GM18873 (cell line): ENCODE measurements around the gene TDRD9.

ENCODE experiments used
- ATAC-seq: cut with Tn5 transposase; IDR thresholded peaks from one replicate; pipeline ENCODE4 v1.9.1; 2021; ENCODE audit warnings: mild to moderate bottlenecking, moderate library complexity, moderate number of reproducible peaks; ENCODE audit not compliant: unreplicated experiment, low FRiP score

Gene TDRD9

DNA sequence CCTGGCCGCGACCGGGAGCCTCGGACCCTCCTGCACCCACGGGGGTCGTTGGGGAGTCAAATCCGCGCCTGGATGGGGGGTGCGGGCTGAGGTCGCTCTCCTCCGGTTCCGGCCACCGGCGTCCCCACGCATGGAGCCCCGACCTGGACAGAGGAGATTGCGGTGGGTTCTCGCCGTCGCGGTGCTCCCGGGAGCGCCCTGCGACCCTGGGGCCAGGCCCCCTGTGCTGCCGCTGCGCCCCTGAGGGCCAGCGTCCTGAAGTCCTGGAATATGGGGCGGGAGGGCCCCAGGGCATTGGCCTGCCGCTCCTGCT is 157.6 kb downstream of the TDRD9 start:
- no peak for ATAC-seq

DNA sequence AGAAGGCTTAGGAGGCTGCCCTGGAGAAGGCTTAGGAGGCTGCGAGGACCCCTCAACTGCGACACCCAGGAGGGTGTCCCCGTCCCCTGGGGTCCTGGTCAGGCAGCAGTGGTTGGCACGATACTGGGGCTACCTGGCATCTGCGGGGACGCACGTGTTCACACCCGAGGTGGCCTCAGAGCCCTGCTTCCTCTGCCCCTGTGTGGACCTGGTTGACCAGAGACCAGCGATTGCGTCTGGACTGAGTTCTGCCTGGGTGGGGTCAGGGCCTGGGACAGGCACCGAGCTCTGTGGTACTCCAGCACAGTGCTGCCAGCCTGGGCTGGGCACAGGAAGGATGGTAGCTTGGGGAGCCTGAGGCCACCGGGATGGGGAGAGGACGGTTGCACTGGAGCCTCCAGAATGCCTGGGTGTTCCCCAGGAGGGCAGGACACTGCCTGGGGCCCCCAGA is 158.0 kb downstream of the TDRD9 start:
- ATAC-seq: no peak

DNA sequence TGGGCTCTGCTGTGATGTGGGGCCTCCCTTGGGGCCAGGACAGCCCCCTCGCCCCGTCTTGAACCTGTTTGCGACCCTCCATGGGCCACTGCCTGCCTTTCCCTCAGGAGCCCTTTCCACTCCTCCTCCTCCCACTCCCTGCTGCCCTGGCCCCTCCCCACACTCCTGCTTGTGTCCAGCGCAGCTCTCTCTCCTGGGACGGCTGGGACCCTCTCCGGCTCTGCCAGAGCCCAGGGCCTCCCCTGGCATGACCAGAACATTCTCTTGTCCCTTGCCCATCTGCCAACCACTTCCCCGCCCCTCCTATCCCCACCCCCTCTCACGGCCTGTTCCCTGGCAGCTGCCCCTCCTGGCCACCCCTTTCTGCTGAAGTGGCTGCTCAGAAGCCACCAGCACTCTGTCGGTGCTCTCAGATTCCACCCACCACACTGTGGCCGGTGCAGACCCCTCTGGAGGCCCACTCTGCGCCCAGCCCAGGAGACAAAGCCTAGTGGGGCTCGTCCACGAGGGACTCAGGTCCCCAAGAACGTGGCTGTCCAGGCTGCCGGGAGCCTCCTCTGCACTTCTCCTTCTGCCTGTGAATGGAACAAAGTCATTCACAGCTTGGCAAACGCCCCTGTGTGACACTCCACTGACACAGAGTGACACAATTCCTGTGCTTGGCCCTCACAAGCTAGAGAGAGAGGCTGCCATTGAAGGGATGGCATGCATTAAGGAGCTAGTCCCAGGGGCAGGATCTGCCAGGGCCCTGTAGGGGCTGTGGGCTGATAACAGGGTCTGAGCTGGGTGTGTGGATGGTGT is 158.6 kb downstream of the TDRD9 start:
- no peak for ATAC-seq

DNA sequence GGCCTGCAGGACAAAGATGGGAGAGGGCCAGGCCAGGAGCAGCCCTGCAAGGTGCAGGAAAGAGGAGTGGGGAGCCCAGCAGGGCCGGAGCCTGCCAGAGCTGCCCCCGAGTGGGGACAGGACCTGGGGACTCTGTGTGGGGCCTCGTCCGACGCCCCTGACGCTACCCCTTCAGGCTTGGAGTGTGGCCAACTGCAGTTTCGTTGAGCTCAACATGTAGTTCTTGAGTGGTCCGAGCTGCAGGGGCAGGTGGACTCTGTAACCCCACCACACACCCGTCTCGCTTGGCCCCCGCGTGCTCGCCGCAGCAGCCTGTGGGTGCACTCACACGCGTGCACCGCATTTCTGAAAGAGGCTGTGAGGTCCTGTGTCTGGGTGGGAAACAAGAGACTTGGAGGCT is 159.2 kb downstream of the TDRD9 start:
- no peak for ATAC-seq

DNA sequence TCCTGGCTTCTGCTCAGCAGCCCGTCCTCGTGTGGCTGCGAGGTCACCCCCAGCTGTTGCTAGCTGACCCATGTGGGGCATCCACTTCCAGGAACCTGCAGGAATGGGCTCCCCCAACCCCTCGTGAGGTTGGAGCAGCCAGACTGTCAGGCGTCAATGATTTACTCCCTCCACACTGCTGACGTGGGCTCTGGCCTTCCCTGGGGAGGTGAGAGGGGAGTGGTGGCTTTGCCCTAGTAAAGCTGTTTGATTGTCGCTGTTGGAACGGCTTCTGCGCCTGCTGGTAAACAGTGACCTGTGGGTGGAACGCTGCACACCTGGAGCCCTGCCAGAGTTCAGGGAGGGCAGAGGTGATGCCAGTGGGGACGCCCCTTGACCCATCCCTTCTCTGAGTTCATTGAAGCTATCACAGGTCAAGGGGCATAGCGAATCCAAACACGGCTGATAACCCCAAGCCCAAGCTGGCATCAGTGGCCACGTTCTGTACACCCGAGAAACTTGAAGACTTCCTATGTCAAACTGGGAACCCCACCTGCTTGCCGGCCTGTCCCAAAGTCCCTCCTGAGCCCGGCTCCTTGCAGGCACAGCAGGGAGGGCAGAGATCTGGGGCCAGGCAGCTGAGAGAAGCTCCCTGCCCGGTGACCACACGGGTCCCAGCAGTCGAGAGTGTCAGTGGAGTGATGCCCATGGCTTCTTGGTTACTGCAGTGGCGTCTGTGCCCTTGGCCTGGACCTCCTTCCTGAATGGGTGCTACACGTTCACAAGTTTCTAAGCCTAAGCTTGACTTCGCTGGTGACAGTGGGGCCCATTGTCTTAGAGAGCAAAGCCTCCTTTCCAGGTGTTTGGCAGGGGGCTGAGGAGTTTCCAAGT is 160.0 kb downstream of the TDRD9 start:
- no peak for ATAC-seq

DNA sequence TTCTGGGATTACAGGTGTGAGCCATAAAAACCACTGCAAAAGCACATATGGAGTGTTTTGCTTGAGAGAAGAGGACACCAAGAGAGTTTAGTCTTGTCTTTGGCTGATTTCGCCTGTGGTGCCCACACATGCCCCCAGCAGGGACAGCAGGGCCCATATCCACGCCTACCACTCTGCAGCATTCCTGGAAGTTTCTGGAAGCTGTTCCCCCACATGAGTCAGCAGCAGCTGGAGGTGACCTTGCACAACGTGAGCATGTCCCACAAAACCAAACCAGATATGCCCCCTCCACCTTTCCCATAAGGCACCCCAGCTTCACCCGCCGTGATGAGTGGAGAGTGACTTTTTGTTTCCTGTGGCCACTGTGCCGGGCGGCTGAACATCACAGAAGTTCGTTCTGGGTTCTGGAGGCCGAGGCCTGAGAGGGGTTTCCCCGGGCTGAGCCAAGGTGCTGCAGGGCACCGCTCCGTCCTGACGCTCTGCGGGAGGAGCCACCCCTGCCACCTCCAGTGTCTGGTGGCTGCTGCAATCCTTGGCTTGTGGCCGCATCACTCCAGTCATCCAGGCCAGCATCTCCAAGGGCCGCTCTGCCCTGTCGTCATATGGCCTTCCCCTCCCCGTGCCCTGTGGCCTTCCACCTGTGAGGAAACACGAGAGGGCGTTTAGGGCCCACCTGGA is 162.0 kb downstream of the TDRD9 start:
- ATAC-seq: no peak

DNA sequence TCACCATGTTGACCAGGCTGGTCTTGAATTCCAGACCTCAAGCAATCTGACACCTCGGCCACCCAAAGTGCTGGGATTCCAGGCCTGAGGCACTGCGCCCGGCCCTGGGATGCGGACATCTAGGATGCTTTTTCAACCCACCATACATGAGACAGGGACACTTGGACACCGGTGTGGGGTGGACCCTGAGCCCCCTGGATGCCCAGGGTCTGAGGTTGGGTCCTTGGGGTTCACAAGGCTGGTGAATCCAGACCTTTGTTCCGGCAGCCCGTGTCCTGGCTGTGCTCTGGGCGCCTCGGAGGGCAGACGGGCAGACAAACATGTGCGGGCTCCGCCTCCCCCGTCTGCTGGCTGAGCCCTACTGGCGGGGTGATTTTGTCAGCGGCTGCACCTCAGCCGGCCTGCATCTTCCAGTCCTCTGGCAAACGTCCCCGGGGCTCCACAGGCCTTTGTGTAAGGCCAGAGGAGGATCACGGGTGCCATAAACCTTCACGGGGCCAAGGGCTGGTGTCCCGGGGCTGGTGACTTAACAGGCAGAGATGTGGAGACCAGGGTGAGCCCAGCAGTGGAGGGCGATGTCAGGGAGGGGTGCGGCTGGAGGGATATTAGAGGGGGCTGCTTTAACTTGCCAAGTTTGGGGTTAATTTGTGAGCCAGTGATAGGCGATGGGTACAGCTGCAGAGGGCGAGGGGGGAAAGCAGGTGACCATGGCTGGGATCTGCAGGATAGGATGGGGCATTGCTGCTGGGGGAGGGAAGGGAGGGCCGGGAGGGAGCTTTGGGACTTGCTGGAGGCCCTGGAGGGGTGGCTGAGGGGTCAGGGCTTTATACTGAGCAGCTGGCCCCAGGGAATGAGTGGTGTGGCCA is 163.0 kb downstream of the TDRD9 start:
- no peak for ATAC-seq

DNA sequence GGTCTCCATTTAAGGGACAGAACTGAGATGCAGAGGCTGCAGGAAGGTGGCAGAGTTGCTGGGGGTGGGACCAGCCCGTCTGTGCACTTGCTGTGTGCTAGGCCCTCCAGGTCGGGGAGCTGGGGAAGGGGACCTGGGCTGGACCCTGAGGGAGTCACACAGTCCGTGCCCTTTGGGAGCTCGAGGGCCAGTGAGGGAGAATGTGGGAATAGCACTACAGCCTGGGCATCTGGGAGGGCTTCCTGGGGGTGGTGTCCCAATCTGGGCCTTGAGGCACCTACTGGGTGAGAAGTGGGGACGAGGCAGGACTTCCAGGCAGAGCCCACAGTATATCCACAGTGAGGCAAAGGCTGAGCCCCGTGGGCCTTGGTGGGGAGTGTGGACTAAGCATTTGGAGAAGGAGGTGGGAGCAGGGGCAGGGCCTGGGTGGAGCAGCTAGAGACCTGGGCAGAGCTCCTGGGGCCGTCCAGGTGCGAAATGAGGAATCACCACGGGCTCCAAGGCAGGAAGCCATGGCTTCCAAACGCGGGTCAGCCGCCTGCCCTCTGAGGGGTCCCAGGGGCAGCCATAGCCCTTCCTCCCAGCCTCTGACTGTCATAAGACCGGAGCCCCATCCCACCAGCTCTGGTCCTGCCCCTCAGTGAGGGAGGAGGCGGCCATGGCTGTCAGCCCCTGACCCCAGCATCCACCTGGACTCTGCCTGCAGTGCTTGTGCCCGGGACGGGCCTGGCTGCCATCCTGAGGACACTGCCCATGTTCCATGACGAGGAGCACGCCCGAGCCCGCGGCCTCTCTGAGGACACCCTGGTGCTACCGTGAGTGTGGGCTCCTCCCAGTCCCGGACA is 163.9 kb downstream of the TDRD9 start:
- ATAC-seq: no peak

DNA sequence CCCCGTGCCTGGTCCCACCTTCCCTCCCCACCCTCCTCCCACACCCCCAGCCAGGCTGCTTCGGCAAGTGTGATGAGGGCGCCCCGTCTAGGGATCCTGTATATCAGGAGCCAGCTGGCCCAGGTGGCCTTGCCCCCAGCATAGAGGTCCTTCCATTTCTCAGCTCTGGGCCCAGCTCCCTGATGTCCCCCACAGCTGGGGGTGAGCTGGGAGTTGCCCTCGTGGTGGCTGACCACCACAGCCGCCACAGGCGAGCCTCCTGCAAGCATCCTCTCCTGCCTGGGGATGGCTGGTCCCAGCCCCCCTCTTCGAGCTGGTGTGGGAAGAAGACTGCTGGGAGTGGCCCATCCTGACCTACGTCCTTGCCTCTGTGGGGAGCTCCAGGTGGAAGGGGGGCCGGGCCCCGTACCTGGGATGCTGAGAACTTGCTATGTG is 164.7 kb downstream of the TDRD9 start:
- no peak for ATAC-seq

DNA sequence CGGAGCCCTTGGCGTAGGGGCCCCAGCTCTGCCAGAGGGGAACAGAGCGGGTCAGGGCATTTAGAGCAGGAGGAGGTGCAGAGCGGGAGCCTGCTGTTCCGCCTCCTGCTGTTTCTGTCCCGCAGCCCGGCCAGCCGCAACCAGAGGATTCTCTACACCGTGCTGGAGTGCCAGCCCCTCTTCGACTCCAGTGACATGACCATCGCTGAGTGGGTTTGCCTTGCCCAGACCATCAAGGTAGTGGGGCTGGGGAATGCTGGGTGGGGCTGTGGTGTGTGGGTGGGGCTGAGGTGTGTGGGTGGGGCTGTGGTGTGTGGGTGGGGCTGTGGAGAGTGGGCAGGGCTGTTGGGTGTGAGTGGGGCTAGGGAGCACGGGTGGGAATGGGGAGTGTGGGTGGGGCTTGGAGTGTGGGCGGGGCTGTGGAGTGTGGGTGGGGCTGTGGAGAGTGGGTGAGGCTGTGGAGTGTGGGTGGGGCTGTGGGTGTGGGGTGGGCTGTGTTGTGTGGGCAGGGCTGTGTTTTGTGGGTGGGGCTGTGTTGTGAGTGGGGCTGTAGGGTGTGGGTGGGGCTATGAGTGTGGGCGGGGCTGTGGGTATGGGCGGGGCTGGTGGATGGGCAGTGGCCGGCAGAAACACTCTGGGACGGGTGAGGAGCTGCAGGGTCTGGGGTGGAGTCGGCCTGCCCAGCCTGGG is 165.3 kb downstream of the TDRD9 start:
- no peak for ATAC-seq

DNA sequence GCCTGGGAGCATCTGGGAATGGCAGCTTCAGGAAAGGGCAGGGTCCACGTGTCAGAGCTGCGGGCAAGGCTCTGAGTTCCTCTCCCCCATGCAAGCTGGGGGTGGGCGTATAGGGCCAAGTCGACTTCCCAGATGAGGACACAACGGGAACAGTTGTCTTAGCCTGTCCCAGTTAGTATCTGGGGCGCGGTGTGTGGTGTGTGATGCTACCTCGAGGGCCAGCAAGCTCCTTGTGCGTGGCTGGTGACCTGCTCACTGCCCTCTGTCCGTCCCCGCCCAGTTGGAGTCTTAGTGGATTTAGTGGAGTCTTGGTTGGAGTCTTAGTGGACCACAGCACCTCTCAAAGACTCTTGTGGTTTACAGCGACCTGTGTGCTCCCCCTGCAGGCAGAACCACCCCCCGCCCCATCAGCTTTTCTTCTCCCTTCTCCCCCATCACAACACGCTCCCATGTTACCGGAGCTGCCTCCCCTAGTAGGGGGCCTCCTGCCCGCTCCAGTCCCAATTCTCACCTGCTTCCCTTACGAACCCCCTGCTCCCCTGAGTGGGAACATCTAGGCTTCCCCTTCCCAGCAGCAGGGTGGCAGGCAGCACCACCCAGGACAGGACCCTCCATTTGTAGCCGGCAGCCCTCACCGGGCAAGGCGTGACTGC is 165.9 kb downstream of the TDRD9 start:
- no peak for ATAC-seq

DNA sequence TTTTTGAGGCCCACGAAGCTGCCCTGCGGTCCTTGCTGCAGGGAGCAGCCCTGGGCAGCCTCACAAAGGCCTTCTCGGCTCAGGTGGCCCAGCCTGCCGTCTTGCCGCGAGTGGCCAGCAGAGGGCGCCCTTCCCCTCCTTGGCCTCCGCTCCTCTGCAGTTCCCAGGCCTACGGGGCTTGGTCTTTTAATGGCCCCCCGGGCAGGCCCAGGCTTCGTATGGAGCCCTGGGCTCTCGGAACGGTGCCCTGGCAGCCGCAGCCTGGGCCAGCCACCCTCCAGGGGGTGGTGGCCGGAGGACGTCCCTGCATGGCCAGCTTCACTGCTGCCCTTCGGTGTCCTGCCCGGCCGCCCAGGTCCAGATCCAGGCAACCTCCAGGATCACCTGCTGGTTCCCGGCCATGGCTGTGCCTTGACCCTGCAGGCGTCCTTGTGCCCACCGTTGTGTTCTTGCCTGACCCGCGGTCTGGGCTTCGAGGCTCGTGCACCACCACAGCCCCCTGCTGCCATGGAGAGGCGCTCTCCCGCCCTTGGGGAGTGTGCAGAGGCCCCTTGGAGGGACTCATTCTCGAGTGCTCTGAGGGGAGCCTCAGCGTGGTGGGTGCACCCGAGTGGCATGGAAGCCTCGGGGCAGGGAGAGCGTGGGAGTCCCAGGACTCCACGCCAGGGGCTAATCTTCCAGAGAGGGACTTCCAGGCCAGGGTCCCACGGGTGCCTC is 166.6 kb downstream of the TDRD9 start:
- ATAC-seq: no peak

DNA sequence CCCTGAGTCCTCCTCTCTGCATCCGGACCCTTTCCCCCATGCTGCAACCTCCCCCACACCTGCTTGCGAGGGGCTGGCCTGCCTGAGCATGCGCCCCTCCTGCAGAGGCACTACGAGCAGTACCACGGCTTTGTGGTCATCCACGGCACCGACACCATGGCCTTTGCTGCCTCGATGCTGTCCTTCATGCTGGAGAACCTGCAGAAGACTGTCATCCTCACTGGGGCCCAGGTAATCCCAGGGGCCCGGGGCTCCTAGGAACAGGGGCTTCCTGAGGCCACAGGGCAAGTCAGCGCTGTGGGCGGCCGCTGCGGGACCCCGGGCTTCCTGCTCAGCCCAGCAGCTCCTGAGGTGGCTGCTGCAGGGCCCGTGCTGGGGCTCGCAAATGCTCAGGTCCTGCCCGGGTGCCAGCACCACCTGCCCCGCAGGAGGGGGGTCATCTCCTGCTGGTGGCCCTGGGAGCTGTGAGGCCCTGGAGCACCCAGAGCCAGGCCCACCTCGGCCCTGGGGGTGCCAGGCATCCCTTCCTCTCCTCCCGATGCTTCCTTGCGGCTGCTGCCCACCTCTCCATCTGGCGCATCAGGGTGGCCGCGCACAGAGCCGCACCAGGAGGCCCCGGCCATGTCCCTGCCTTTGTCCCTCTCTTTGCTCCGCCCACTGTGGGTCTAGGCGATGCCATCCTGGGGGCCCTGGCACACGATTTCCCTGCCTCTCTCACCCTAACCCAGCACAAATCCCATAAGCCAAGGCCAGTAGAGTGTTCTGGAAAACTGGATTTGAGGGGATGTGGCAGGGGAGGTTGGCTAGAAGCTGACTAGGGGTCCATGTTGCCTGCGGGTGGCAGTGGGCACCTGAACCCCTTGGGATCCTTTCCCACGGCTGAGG is 167.4 kb downstream of the TDRD9 start:
- ATAC-seq: no peak

DNA sequence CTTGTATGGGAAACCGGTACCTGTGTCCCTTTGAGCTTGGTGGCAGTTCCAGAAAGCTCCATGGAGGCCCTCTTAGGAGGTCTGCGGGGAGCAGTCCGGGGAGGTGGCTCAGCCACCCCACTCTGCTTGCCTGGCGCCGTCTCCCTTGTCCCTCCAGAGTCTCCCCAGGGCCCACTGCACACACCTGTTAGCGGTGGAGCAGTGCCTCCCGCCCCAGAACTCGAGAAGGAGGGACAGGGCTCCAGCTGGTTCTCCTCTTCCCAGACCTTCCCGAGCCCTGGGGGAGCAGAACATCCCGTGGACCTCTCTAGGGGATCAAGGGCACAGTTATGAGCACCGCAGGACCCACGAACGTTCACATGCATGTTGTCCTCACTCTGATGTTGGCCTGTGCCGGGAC is 168.1 kb downstream of the TDRD9 start:
- ATAC-seq: no peak

DNA sequence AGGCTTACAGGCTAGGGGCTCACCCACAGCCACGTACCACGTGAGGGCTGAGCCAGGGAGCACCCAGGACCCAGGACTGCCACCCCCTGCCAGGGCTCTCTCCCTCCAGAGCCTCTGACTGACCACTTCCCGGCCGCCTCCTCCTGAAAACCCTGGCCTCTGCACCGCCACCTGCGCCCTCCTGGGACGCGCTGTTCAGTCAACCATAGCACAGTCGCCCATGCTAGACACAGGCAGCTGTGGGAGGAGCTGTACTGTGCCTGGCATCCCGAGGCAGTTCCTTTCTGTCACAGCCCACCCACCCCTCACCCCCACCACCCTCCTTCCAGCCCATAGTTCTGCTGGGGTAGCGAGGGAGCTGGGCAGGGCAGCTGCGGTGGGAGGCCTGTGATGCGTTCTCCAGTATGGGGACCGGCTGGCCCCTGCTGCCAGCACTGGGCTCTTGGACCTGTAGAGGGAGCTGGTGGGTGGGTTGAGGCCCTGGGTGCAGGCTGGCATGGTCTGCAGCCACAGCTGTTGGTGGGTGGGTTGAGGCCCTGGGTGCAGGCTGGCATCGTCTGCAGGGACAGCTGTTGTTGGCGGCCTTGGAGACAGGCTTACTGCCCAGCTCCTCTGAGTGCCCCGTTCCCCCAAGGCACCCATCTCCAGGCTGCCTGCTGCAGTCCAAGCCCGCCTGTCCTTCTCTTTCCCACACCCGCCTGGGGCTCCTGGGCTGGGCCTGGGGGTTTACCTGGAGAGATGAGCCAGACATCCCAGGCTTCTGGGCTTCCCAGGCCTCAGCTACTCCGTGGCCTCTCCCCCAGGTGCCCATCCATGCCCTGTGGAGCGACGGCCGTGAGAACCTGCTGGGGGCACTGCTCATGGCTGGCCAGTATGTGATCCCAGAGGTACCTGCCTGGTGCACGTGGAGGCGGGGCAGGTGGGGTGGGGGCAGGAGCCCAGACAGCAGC is 168.8 kb downstream of the TDRD9 start:
- ATAC-seq: no peak
